Measurements from ENCODE around the gene SEZ6L2.
"Not testable (repeated sequence)": the region's sequence is repeated elsewhere in the genome, so short reads cannot be mapped to it uniquely, and the experiment has no call there.

SEZ6L2 gene

DNA sequence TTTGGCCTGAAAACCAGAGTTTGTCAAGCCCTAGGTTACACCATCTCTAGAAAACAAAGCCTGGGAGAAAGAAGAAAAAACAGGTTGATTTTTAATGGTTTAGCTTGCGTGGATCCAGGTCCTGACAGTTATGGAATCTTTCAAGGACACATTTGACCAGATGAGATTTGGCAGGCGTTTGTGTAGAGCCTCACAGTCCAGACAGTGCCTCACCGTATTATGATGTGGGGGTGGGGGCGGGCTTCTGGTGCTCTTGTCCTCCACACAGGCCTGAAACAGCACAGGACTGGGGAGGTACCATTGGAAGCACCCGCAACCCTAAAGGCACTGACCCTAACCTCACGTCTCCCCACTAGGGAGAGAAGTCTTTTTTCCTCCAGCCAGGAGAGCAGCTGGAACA, 59.5 kb downstream of the SEZ6L2 start:
- DNase-seq (ENCODE audit: extremely low read depth, low read depth), result no peak
- TF ChIP-seq, protein P1, sequence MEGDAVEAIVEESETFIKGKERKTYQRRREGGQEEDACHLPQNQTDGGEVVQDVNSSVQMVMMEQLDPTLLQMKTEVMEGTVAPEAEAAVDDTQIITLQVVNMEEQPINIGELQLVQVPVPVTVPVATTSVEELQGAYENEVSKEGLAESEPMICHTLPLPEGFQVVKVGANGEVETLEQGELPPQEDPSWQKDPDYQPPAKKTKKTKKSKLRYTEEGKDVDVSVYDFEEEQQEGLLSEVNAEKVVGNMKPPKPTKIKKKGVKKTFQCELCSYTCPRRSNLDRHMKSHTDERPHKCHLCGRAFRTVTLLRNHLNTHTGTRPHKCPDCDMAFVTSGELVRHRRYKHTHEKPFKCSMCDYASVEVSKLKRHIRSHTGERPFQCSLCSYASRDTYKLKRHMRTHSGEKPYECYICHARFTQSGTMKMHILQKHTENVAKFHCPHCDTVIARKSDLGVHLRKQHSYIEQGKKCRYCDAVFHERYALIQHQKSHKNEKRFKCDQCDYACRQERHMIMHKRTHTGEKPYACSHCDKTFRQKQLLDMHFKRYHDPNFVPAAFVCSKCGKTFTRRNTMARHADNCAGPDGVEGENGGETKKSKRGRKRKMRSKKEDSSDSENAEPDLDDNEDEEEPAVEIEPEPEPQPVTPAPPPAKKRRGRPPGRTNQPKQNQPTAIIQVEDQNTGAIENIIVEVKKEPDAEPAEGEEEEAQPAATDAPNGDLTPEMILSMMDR (IDR thresholded peaks at IDR 0.05; ENCODE audit: low read depth, low read length), result no peak

DNA sequence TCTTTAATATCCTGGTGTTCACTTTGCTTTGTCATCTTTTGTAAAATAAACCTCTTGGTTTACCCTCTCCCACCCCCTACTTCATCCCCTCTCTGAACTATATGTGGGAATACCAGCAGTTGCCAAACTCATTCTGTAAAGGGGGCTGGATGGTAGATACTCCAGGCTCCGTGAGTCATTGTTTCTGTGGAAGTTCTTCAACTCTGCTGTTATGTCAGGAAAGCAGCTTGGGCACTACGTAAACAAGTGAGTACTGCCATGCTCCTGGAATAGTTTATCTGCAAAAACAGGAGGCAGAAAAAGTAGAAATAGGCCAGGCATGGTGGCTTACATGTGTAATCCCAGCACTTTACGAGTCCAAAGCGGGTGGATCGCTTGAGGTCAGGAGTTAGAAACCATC, 61.5 kb downstream of the SEZ6L2 start:
- no peak for DNase-seq (ENCODE audit: extremely low read depth, low read depth)
- TF ChIP-seq, protein P1 (IDR thresholded peaks at IDR 0.05; ENCODE audit: low read depth, low read length), result no peak

GRCh38 chr16:29836623-29837022, 62.7 kb downstream of the SEZ6L2 start:
- TF ChIP-seq, protein P1 (IDR thresholded peaks at IDR 0.05; ENCODE audit: low read depth, low read length), result no peak
- DNase-seq (ENCODE audit: extremely low read depth, low read depth), result no peak

GRCh38 chr16:29835926-29836325, 63.4 kb downstream of the SEZ6L2 start:
- no peak for DNase-seq (ENCODE audit: extremely low read depth, low read depth)
- TF ChIP-seq, protein P1 (IDR thresholded peaks at IDR 0.05; ENCODE audit: low read depth, low read length), result no peak

GRCh38 chr16:29834079-29834478, 65.3 kb downstream of the SEZ6L2 start:
- DNase-seq (ENCODE audit: extremely low read depth, low read depth), result no peak
- TF ChIP-seq, protein P1 (IDR thresholded peaks at IDR 0.05; ENCODE audit: low read depth, low read length), result no peak

DNA sequence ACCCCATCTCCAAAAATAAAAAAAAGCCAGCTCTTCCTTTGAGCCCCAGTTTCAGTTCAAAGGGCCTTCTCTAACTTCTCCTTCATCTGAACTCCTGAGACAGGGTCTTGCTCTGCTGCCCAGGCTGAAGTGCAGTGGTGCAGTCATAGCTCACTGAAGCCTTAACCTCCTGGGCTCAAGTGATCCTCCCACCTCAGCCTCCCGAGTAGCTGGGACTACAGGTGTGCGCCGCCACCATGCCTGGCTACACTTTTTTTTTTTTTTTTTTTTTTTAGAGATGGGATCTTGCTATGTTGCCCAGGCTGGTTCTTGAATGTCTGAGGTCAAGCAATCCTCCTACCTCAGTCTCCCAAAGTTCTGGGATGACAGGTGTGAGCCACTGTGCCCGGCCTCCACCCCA, 66.1 kb downstream of the SEZ6L2 start:
- DNase-seq (ENCODE audit: extremely low read depth, low read depth), result not testable (repeated sequence)

- DNase-seq (ENCODE audit: extremely low read depth, low read depth), result no peak
- TF ChIP-seq, protein P1 (IDR thresholded peaks at IDR 0.05; ENCODE audit: low read depth, low read length), result no peak
Measured at GRCh38 chr16:29831490-29831889, 67.9 kb downstream of the SEZ6L2 start.

DNA sequence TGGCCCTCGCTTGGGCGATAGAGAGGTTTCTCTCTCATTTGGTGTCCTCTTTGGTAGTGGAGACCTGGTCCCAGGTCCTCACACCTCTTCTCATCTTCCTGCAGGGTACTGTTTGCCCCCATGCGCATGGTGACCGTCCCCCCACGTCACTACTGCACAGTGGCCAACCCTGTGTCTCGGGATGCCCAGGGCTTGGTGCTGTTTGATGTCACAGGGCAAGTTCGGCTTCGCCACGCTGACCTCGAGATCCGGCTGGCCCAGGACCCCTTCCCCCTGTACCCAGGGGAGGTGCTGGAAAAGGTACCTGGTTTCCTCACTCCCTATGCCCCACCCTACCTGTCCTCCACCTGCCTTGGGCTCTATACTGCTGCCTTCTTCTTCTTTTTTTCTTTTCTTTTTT, 68.6 kb downstream of the SEZ6L2 start:
- no peak for DNase-seq (ENCODE audit: extremely low read depth, low read depth)
- TF ChIP-seq, protein P1 (IDR thresholded peaks at IDR 0.05; ENCODE audit: low read depth, low read length), result no peak
